ENCODE results near the gene CD33.

CD33 gene

DNA sequence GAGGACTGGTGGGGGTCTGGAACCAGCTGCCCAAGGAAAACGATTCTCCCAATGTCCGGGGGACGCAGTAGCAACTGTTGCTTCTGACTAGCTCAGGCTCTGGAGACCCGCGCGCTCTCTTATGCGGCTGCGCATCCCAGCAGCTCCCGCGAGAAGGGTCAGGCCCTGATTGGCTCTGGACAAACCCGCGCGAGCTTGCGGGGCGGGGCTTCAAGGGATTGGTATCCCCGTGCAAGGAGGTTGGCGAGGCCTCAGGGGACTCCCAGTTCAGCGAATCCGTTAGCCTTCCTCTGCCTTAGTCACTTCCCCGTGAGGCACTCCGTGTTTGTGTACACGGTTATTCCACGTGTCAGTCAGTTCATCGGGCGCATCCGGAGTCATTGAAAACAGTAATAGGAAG is 46.2 kb downstream of the CD33 start:
- no peak for ATAC-seq
- H3K27me3 Mint-ChIP-seq: peaks cover 29% of the 10 kb centered on the region
- H3K27ac Mint-ChIP-seq: no peak overlapping the region
- peaks cover 3% of the 10 kb centered on the region for H3K9me3 Mint-ChIP-seq
- no peaks in the 10 kb centered on the region for H3K36me3 Mint-ChIP-seq
- H3K4me3 Mint-ChIP-seq: no peak overlapping the region
- H3K4me1 Mint-ChIP-seq: no peaks in the 10 kb centered on the region

DNA sequence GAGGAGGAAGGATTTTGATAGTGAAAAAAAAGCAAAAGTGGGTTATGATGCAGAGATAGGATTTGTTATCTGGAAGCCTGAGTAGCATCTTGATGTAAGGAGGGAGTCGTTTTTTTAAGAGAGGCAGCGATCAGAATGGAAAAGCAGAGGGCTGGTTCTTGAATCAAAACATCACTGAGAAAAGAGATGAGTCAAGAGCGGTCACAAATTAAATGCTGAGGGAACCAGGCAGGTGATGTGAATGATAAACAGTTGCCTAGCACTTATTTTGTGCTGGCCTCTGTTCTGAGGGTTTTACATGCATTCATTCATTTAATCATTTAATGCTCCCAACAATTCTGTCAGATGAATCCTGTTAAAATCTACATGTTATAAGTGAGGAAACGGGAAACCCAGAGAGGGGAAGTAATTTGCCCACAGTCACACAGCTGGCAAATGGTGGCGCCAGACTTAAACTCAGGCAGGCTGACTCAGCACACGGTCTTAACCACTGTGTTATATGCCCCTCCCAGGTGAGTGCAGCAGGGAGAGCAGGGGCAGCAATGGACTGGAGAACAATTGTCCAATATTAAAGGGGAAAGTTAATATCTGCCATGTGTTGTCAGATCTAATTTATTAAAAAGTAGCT is 47.4 kb downstream of the CD33 start:
- H3K27me3 Mint-ChIP-seq: peaks cover 32% of the 10 kb centered on the region
- no peaks in the 10 kb centered on the region for H3K36me3 Mint-ChIP-seq
- no peak for ATAC-seq
- no peak overlapping the region for H3K4me3 Mint-ChIP-seq
- no peaks in the 10 kb centered on the region for H3K4me1 Mint-ChIP-seq
- H3K9me3 Mint-ChIP-seq: peaks cover 3% of the 10 kb centered on the region
- no peak overlapping the region for H3K27ac Mint-ChIP-seq

DNA sequence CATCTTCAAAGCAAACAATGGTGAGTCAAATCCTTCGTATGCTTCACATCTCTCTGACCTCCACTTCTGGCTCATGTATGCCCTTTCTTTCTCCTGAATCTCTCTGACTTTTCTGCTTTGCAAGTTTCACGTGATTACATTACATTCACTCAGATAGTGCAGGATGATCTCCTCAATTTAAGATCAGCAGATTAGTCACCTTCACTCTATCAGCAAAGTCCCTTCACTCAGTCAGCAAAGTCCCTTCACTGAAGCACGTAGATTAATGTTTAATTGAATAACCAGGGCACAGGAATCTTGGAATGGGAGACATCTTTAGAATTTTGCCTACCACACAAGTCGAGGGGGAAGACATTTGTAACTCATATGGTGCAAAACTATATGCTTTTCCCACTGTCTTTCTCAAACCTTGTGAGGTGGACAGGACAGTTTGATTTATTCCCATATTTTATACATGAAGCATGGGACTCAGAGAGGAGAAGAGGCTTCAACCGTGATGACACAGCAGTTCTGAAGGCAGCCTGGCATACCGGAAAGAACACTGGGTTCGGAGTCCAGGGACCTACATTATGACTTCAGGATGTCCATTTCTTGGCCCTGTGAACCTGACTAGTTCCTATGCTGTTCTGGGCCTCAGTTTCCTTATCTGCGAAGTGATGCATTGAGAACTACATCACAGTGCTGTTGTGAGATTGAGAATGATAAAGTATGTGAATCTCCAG is 49.3 kb downstream of the CD33 start:
- no peak for ATAC-seq
- Mint-ChIP-seq H3K27ac (no peak overlapping the region), H3K9me3 (peaks cover 6% of the 10 kb centered on the region), H3K27me3 (peaks cover 40% of the 10 kb centered on the region), H3K36me3 (no peaks in the 10 kb centered on the region), H3K4me1 (no peaks in the 10 kb centered on the region), H3K4me3 (no peak overlapping the region)

DNA sequence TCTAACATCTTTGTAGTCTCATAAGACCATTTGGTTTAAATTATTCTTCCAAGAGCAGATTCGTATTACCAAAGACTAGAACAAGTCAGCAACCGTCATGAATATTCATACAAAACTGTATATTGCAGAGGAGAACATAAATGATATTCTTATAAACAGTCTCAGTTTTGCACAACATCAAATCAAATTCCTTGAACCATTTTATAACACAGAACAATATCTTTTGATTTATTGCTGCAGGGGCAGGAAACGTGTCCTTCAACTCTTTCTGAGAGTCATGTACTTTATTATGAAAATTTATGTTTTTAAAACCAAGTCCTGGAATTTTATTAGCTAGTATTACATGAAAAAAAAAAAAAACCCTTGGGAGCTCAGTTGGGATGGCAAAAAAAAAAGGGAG is 52.2 kb downstream of the CD33 start:
- H3K4me3 Mint-ChIP-seq: no peak overlapping the region
- peaks cover 26% of the 10 kb centered on the region for H3K27me3 Mint-ChIP-seq
- ATAC-seq: no peak
- no peak overlapping the region for H3K27ac Mint-ChIP-seq
- H3K9me3 Mint-ChIP-seq: peaks cover 12% of the 10 kb centered on the region
- H3K36me3 Mint-ChIP-seq: no peaks in the 10 kb centered on the region
- H3K4me1 Mint-ChIP-seq: no peaks in the 10 kb centered on the region

DNA sequence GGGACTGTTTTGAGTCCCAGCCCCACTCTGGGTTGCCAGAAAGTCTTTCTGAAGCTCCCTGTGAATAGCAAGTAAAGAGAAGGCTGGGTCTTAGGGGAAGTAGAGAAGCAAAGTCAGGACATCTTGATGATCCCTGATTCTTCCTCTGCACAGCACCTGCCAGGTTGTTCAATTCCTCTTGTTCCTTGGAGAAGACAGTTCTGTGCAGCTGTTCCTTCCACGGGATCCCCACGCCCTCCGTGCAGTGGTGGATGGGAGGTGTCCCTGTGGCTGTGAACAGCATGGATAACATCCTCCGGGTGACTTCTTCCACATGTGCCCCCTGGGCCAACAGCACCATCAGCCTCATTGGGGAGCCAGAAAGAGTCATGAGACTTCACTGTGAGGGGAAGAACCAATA is 57.5 kb downstream of the CD33 start:
- H3K27me3 Mint-ChIP-seq: peaks cover 15% of the 10 kb centered on the region
- no peak overlapping the region for H3K27ac Mint-ChIP-seq
- peaks cover 9% of the 10 kb centered on the region for H3K9me3 Mint-ChIP-seq
- H3K4me3 Mint-ChIP-seq: no peak overlapping the region
- ATAC-seq: no peak
- no peaks in the 10 kb centered on the region for H3K36me3 Mint-ChIP-seq
- H3K4me1 Mint-ChIP-seq: no peaks in the 10 kb centered on the region

DNA sequence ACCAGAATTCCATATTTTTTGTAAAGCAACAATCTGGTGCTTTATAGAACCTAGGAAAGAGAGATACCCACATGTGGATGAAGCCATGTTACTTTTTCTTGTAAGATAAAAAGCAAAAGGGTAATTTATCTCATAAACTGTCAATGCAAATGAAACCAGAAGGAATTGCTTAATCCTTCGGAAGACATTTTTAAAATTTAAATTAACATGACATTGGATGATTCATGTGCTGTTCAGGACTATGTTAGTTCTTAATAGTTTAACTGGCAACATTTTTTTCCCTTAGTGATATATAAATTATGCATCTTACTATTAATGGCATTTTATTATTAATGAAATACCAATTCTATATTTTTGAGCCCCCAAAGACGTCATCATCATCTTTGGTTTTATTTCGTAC is 60.8 kb downstream of the CD33 start:
- no peaks in the 10 kb centered on the region for H3K36me3 Mint-ChIP-seq
- H3K4me3 Mint-ChIP-seq: no peak overlapping the region
- no peak overlapping the region for H3K27ac Mint-ChIP-seq
- H3K9me3 Mint-ChIP-seq: peaks cover 5% of the 10 kb centered on the region
- H3K27me3 Mint-ChIP-seq: peaks cover 14% of the 10 kb centered on the region
- H3K4me1 Mint-ChIP-seq: no peaks in the 10 kb centered on the region
- no peak for ATAC-seq

Measured in stimulated activated memory B cell treated with anti-CD40 and anti-IgM and Interleukin-4, amounts not matched to agents 10 μg/mL and 1 μg/mL and 100 μg/mL, for 72 hours (primary cell).